Measurements from ENCODE around the gene KLRC1. TPM values are rescaled to one million over a fixed set of nuclear protein-coding genes. Genes with fewer than 3 reads are reported as not detected.
"Not testable (repeated sequence)": the region's sequence is repeated elsewhere in the genome, so short reads cannot be mapped to it uniquely, and the experiment has no call there.

KLRC1 gene
- total RNA-seq, 1 experiment from 2014 or later, result not detected

GRCh38 chr12:10396176-10396575, 57.0 kb downstream of the KLRC1 start:
- POLR2A ChIA-PET, CTCF ChIA-PET: not testable (repeated sequence)

More at GRCh38 chr12:10396176-10396575, 57.0 kb downstream of the KLRC1 start:
- ATAC-seq, result peak; percentile 34
- H3K36me3 Mint-ChIP-seq; H3K27me3 Mint-ChIP-seq (ENCODE audit: low read depth); H3K9me3 Mint-ChIP-seq; H3K27ac Mint-ChIP-seq; DNase-seq (ENCODE audit: low spot score); H3K4me3 Mint-ChIP-seq: not testable (repeated sequence)
- peaks cover 24% of the 10 kb centered on the region for H3K4me1 Mint-ChIP-seq

Other genes starting within 250 kb of the KLRC1 start
- 85.2 to 90.3 TPM (median 87.8 TPM) in 3 replicates for gene GABARAPL1, start 240.5 kb downstream of the KLRC1 start, total RNA-seq (2021)
- 0.16 to 0.71 TPM (median 0.55 TPM) in 3 replicates for gene KLRD1, start 145.5 kb downstream of the KLRC1 start, total RNA-seq (2021)
- gene KLRK1, start 63.3 kb downstream of the KLRC1 start, total RNA-seq (2021), result 0.15 to 0.23 TPM in 2 of 3 replicates, not detected in the other
- gene KLRC4, start 43.6 kb downstream of the KLRC1 start, total RNA-seq (2021), result not detected in 3 replicates
- gene KLRC3, start 32.8 kb downstream of the KLRC1 start, total RNA-seq (2021), result not detected in 3 replicates
- not detected in 3 replicates for gene KLRC2, start 17.4 kb downstream of the KLRC1 start, total RNA-seq (2021)
- 0.55 to 1.0 TPM (median 0.69 TPM) in 3 replicates for gene EIF2S3B, start 52.5 kb upstream of the KLRC1 start, total RNA-seq (2021)
- gene MAGOHB, start 160.2 kb upstream of the KLRC1 start, total RNA-seq (2021), result 36.1 to 37.0 TPM (median 36.8 TPM) in 3 replicates
- gene STYK1, start 220.7 kb upstream of the KLRC1 start, total RNA-seq (2021), result 1.6 to 1.9 TPM (median 1.6 TPM) in 3 replicates

All from WTC11 (cell line).